MM.1S (cell line): ENCODE results near the gene CTNNBIP1.

ENCODE experiments used
- EZH2 ChIP-seq: fragments of 300-600 bp; sonication (generic); optimal IDR thresholded peaks from 2 replicates; pipeline ENCODE3; 2017; ENCODE audit warnings: low read depth, mild to moderate bottlenecking, antibody characterized with exemption, low read length, mixed read lengths
- TF ChIP-seq, protein P1 (sequence below): fragments of 300-600 bp; sonication (generic); IDR thresholded peaks from 2 replicates; pipeline ENCODE4 v1.5.1; 2016; ENCODE audit warnings: antibody characterized with exemption, low read length, mixed read lengths

DNA sequence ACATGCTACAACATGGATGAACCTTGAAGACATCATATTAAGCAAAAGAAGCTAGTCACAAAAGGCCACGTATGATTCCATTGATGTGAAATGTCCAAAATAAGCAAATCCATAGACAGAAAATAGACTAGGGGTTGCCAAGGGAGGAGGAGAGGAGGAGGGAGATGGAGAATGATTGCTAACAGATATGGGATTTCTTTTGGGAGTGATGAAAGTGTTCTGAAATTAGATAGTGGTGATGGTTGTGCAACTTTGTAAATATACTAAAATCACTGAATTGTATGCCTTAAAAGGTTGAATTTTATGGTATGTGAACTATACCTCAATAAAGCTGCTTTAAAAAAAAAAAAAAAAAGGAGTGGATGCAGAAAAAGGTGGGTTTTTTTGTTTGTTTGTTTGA is 93.9 kb downstream of the CTNNBIP1 start:
- no peak for TF ChIP-seq EZH2
- TF ChIP-seq, protein P1, sequence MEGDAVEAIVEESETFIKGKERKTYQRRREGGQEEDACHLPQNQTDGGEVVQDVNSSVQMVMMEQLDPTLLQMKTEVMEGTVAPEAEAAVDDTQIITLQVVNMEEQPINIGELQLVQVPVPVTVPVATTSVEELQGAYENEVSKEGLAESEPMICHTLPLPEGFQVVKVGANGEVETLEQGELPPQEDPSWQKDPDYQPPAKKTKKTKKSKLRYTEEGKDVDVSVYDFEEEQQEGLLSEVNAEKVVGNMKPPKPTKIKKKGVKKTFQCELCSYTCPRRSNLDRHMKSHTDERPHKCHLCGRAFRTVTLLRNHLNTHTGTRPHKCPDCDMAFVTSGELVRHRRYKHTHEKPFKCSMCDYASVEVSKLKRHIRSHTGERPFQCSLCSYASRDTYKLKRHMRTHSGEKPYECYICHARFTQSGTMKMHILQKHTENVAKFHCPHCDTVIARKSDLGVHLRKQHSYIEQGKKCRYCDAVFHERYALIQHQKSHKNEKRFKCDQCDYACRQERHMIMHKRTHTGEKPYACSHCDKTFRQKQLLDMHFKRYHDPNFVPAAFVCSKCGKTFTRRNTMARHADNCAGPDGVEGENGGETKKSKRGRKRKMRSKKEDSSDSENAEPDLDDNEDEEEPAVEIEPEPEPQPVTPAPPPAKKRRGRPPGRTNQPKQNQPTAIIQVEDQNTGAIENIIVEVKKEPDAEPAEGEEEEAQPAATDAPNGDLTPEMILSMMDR = no peak
